Pancreas (tissue), 10 donors: Measurements from ENCODE around the gene RAB30. TPM values are rescaled to one million over a fixed set of nuclear protein-coding genes. Genes with fewer than 3 reads are reported as not detected.

Experiments used
- ATAC-seq, 4 donors: fragments of 200-7000 bp; cut with Tn5 transposase; one replicate each; pipeline versions ENCODE4 v1.8.0 to v1.9.1; 2020; ENCODE audit warnings: mild to moderate bottlenecking in 4 of 4, moderate library complexity in 4 of 4
- DNase-seq, 6 donors: peaks; one replicate each; pipeline ENCODE4 v3.0.0-alpha.2; 2020
- FAIRE-seq: peaks from 2 replicates; lab custom pipeline; 2012; peaks lifted over from hg19 to GRCh38; lab: Jason Lieb, UNC
- H3K27ac ChIP-seq, 4 donors: fragments of 200-600 bp; sonication (generic); 1 replicate in 3 of 4; 2 replicates in 1 of 4; pipeline versions ENCODE4 v1.5.0 to v1.8.0; 2020
- H3K27me3 ChIP-seq, 4 donors: fragments of 200-600 bp; one replicate each; pipeline ENCODE4 v1.8.0; 2021
- H3K36me3 ChIP-seq, 3 donors: fragments of 200-600 bp; sonication (generic) in 1 of 3; one replicate each; pipeline versions ENCODE4 v1.5.0 to v1.8.0; 2020 to 2021
- H3K4me1 ChIP-seq, 3 donors: fragments of 200-600 bp; one replicate each; pipeline ENCODE4 v1.8.0; 2021
- H3K4me3 ChIP-seq, 4 donors: fragments of 200-600 bp; sonication (generic) in 2 of 4; one replicate each; pipeline versions ENCODE4 v1.5.0 to v1.8.0; 2020 to 2021
- H3K9me3 ChIP-seq, 4 donors: fragments of 200-600 bp; one replicate each; pipeline ENCODE4 v1.8.0; 2021
- CTCF ChIP-seq, 4 donors: fragments of 200-600 bp; sonication (generic) in 3 of 4; IDR thresholded peaks; one replicate each; pipeline versions ENCODE4 v1.5.0 to v1.8.0; 2021; ENCODE audit warnings: antibody characterized with exemption in 4 of 4
- WGBS, 2 donors: extraction: QIAGEN DNeasy Blood & Tissue Kit; methylation state at CpG; one replicate each; pipeline ENCODE4 v1.1.7; 2013; 5-methylcytosine and 5-hydroxymethylcytosine counted together
- intact Hi-C, 3 donors: fragments of 100-400 bp; cut with DNase I; formaldehyde crosslinking; loops; one replicate each; pipeline versions ENCODE4 v1.11.1 to v1.14.2; 2022
- polyA plus RNA-seq, 2 donors: library from polyadenylated mRNA; stranded (reverse); fragments of 200-250 nt; gene quantifications; one replicate each; pipeline ENCODE4 v1.2.3, GENCODE V29; 2013
- total RNA-seq, 6 donors: library from RNA; stranded (reverse); fragmentation: NEBNext Ultra II Directional in 4 of 6; extraction: Animal tissue kit (Norgen Biotek cat#: 25700) in 4 of 6; gene quantifications; one replicate each; pipeline versions ENCODE4 v1.2.1 to v1.2.4, GENCODE V29; 2021 to 2023
- donor health status: healthy with polysubstance abuse.
- donor health status: DM: no; HTN: no; CAD: no; lungs with moderate emphysema.
- donor health status: DM: no; HTN: no; CAD: no.
- donor health status: control.
- donor health status: control.
- donor health status: Bipolar disorder and iron deficiency.
- donor health status: DM: yes; HTN: yes; CAD: no.
- donor health status: DM: no; HTN: no; CAD: no.
- donor health status: DM: no; HTN: no; CAD: no.
- donor health status: DM: yes; HTN: yes; CAD: no.

The RAB30 gene
- total and polyA plus RNA-seq, 8 donors: 1.0 to 6.7 (median 4.9) TPM

DNA sequence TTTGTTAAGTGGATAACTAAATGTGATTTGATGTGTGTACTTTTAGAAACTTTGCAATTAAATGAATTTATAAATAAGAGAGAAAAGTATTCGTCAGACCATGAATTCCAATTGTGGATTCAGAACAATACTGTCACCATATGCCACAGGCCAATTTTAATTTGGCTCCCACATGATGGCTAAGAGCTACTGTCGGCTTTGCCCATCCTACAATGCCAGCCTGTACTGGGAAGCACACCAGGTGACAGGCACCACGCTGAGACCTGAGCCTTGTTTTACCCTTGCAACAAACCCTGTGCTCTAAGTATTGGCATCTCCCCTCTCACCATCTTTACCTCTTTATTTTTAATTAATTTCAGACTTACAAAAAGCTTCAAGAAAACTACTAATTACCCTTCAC is 14.0 kb downstream of the RAB30 start:
- no peak overlapping the region for H3K27ac ChIP-seq
- no peaks in the 10 kb centered on the region for H3K9me3 ChIP-seq
- H3K36me3 ChIP-seq: no peaks in the 10 kb centered on the region
- H3K4me3 ChIP-seq: no peak overlapping the region
- FAIRE-seq (no peak), DNase-seq (no peak), ATAC-seq (no peak)
- 80 to 87% methylated on average over 3 of the region's 3 CpGs for WGBS, 2 donors
- peaks cover 0 to 12% (median 5%) of the 10 kb centered on the region in 3 donors for H3K4me1 ChIP-seq
- H3K27me3 ChIP-seq: no peaks in the 10 kb centered on the region
- intact Hi-C loops: no loop called here
- TF ChIP-seq CTCF (IDR thresholded peaks at IDR 0.05): no peak

- no peak for FAIRE-seq
- TF ChIP-seq CTCF (IDR thresholded peaks at IDR 0.05): no peak
- Histone ChIP-seq H3K27ac (no peak overlapping the region), H3K9me3 (no peaks in the 10 kb centered on the region), H3K36me3 (no peaks in the 10 kb centered on the region), H3K4me1 (peaks cover 9 to 22% (median 10%) of the 10 kb centered on the region in 3 donors), H3K27me3 (no peaks in the 10 kb centered on the region), H3K4me3 (no peak overlapping the region)
- WGBS, 2 donors: 86% methylated on average over 1 of the region's 1 CpG
- ATAC-seq: no peak
- intact Hi-C loops: no loop called here
- no peak for DNase-seq
Measured at GRCh38 chr11:83056611-83057010, 15.1 kb downstream of the RAB30 start.

DNA sequence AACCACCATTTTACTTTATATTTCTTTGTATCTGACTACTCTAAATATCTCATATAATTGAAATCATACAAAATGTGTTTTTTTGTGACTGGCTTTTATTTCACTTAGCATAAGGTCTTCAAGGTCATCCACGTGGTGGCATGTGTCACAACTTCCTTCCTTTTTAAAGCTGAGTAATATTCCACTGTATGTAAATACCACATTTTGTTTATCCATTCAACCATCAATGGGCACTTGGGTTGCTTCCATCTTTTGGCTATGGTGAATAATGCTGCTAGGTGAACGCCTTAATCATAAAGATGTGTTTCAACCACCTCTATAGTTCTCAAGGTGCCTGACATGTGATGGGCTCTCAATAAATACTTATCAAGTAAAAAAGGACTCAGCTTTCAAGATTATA is 15.5 kb downstream of the RAB30 start:
- peaks cover 11 to 26% (median 12%) of the 10 kb centered on the region in 3 donors for H3K4me1 ChIP-seq

DNA sequence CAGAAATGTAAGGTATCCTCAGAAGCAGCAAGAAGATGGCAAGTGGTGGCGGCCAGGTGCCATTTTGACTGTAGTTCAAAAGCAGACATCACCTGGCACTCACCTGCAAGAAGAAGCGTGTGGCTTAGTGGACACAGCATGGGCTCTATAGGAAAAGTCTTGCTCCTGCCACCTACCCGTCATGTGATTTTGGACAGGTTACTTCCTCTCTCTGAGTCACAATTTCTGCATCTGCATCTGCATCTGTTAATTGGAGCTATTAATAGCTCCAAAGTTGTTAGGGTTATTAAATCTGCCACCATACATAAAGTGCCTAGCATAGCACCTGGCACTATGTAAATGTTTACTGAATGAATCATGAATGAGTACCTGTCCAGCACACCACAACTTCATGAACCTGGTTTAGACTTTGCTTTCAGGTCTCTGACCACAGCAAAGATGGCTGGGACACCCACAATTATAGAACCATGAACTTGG is 16.8 kb downstream of the RAB30 start:
- intact Hi-C loops: no loop called here
- Histone ChIP-seq H3K9me3 (no peaks in the 10 kb centered on the region), H3K4me1 (peaks cover 11 to 27% (median 14%) of the 10 kb centered on the region in 3 donors), H3K27me3 (no peaks in the 10 kb centered on the region), H3K4me3 (no peak overlapping the region), H3K36me3 (no peaks in the 10 kb centered on the region), H3K27ac (peak overlapping the region in 2 of 4 donors; percentile 37 to 46)
- peak in 2 of 6 donors; percentile 12 to 55 for DNase-seq
- FAIRE-seq: no peak
- 79 to 81% methylated on average over 3 of the region's 3 CpGs for WGBS, 2 donors
- TF ChIP-seq CTCF (IDR thresholded peaks at IDR 0.05): no peak
- ATAC-seq: peak; percentile 82 to 89 (median 87)

More for the DNA sequence above, 15.5 kb downstream of the RAB30 start:
- intact Hi-C loops: no loop called here
- Histone ChIP-seq H3K36me3 (no peaks in the 10 kb centered on the region), H3K9me3 (no peaks in the 10 kb centered on the region), H3K27ac (no peak overlapping the region), H3K27me3 (no peaks in the 10 kb centered on the region), H3K4me3 (no peak overlapping the region)
- no peak for ATAC-seq
- no peak for FAIRE-seq
- no peak for TF ChIP-seq CTCF (IDR thresholded peaks at IDR 0.05)
- DNase-seq: no peak
- 62 to 67% methylated on average over 2 of the region's 2 CpGs for WGBS, 2 donors

DNA sequence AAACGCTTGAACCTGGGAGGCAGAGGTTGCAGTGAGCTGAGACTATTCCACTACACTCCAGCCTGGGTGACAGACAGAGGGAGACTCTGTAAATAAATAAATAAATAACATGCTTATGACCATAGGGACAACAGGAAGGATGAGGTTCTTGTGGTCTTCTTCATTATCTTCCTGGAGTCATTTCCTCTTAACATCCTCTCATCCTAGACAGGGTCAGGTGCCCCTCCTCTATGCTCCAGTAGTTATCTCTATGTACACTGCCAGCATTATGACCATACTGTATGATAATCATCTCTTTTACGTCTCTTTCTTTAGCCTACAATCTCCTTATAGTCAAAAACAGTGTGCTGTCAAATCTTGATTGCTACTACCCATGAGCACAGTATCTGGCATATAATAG is 17.7 kb downstream of the RAB30 start:
- ATAC-seq (no peak), DNase-seq (no peak), FAIRE-seq (no peak)
- Histone ChIP-seq H3K4me3 (no peak overlapping the region), H3K27me3 (no peaks in the 10 kb centered on the region), H3K36me3 (no peaks in the 10 kb centered on the region), H3K9me3 (no peaks in the 10 kb centered on the region), H3K27ac (no peak overlapping the region), H3K4me1 (peaks cover 11 to 27% (median 14%) of the 10 kb centered on the region in 3 donors)
- intact Hi-C loops: no loop called here
- WGBS, 2 donors: 77 to 81% methylated on average over 2 of the region's 2 CpGs
- TF ChIP-seq CTCF (IDR thresholded peaks at IDR 0.05): no peak
